HL-60/S4 treated with phorbol 12-myristate 13-acetate at 8.2 ng/mL for 4 days and 3 days (cell line): Measurements from ENCODE around the gene NMD3.

Experiments
- in situ Hi-C: fragments of 300-500 bp; cut with MboI; formaldehyde crosslinking; loops from 2 replicates; pipeline ENCODE4 v1.15.0; 2022; ENCODE audit warnings: low sequenced_read_pairs

Gene NMD3

GRCh38 chr3:161230621-161231171, 9.6 kb downstream of the NMD3 start:
- in situ Hi-C loops, result no loop called here

- in situ Hi-C loops, result no loop called here
These were observed 10.8 kb downstream of the NMD3 start for GRCh38 chr3:161231861-161232260.

- in situ Hi-C loops, result no loop called here
These were observed 12.4 kb downstream of the NMD3 start for GRCh38 chr3:161233557-161233956.

- in situ Hi-C loops, result no loop called here
These were observed 15.1 kb downstream of the NMD3 start for GRCh38 chr3:161236240-161236639.

GRCh38 chr3:161239700-161240099, 18.6 kb downstream of the NMD3 start:
- in situ Hi-C loops, result no loop called here

- in situ Hi-C loops, result no loop called here
These were observed 23.4 kb downstream of the NMD3 start for GRCh38 chr3:161244538-161244937.

GRCh38 chr3:161247049-161247448, 25.9 kb downstream of the NMD3 start:
- in situ Hi-C loops, result no loop called here

- in situ Hi-C loops, result no loop called here
These were observed 29.0 kb downstream of the NMD3 start for GRCh38 chr3:161250116-161250515.

- in situ Hi-C loops, result no loop called here
These were observed 30.6 kb downstream of the NMD3 start for GRCh38 chr3:161251716-161252115.

GRCh38 chr3:161252143-161252542, 31.0 kb downstream of the NMD3 start:
- in situ Hi-C loops, result no loop called here

- in situ Hi-C loops, result no loop called here
These were observed 32.6 kb downstream of the NMD3 start for GRCh38 chr3:161253711-161254110.

- in situ Hi-C loops, result no loop called here
These were observed 33.8 kb downstream of the NMD3 start for GRCh38 chr3:161254861-161255260.

- in situ Hi-C loops, result no loop called here
These were observed 41.9 kb downstream of the NMD3 start for GRCh38 chr3:161263057-161263456.

- in situ Hi-C loops, result no loop called here
These were observed 43.7 kb downstream of the NMD3 start for GRCh38 chr3:161264852-161265251.

GRCh38 chr3:161265916-161266571, 44.9 kb downstream of the NMD3 start:
- in situ Hi-C loops, result no loop called here

- in situ Hi-C loops, result no loop called here
These were observed 45.6 kb downstream of the NMD3 start for GRCh38 chr3:161266731-161267150.

GRCh38 chr3:161267646-161268045, 46.5 kb downstream of the NMD3 start:
- in situ Hi-C loops, result no loop called here

GRCh38 chr3:161268601-161269000, 47.5 kb downstream of the NMD3 start:
- in situ Hi-C loops, result no loop called here

GRCh38 chr3:161270991-161271390, 49.9 kb downstream of the NMD3 start:
- in situ Hi-C loops, result no loop called here

GRCh38 chr3:161271646-161272045, 50.5 kb downstream of the NMD3 start:
- in situ Hi-C loops, result no loop called here

- in situ Hi-C loops, result no loop called here
These were observed 51.4 kb downstream of the NMD3 start for GRCh38 chr3:161272524-161272923.

- in situ Hi-C loops, result no loop called here
These were observed 52.6 kb downstream of the NMD3 start for GRCh38 chr3:161273589-161274218.
